HG03439 (cell line): ENCODE results near the gene HSPBP1.
"Not testable (repeated sequence)": the region's sequence is repeated elsewhere in the genome, so short reads cannot be mapped to it uniquely, and the experiment has no call there.

Experiments
- ATAC-seq: cut with Tn5 transposase; IDR thresholded peaks from one replicate; pipeline ENCODE4 v1.9.1; 2021; ENCODE audit warnings: mild to moderate bottlenecking, moderate library complexity; ENCODE audit not compliant: unreplicated experiment

Gene HSPBP1

DNA sequence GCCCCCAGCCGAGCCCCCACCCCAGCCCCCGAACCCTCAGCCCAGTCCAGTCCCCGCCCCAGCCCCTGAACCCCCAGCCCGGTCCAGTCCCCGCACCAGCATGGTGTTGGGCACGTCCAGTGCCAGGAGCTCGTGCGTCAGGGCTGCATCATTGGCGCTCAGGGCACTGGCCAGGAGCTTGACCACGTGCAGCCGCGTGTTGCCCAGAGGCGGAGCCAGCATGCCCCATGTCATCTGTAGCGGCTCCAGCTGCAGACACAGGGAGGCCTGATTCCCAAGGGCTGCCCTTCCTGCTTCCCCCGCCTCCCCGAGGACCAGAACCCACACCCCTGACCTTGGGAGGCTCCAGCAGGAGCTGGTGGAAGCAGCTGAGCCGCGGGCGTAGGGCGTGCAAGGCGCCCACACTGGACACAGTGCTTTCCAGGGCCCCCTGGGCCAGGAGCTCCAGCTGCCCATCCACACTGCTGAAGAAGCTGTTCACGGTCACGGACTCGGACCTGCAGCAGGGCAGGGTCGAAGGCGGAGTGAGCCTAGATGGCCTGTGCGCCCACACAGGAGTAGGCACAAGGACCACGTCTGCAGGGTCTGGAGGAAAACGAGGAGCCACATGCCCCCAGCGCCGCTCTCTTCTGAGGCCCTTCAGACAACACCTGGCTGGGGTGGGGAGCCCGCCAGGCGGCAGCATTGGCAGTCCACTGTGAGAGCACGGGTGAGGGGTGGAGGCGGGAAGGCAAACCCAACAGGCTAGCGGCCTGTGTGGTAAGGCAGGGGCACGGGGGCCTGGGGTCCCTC lies 38.6 kb downstream of the HSPBP1 start:
- no peak for ATAC-seq

DNA sequence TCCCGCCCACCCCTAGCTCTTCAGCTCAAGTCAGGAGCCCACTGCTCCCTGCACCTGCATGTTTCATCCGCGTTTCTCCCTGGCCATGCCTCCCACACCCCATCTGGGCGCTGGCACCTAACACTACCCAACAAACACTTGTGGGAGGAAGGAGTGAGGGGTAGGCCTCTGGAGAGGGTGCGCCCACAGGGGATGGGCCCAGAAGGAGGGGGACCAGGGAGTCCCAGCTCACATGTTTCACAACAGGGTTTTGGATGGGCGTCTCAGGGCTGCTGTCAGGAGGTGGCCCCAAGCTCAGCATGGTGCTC lies 39.2 kb downstream of the HSPBP1 start:
- no peak for ATAC-seq

DNA sequence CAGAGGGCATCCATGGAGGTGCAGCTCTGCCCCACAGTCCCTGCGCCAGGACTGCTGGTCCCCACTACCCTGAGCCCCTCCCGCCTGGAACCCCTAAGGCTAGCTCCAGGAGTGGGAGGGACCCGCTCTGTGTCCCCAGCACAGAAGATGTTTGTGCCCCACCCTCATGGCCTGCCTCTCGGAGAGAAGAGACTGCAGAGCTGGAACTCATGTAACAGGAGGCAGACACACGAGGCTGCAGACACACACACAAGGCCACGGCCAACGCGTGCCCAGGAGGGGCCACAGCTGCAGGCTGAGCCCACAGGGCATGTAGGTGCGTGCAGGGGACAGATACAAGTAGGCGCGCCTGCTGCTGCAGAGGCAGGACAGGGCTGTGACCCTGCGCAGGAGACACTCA lies 40.9 kb downstream of the HSPBP1 start:
- no peak for ATAC-seq

DNA sequence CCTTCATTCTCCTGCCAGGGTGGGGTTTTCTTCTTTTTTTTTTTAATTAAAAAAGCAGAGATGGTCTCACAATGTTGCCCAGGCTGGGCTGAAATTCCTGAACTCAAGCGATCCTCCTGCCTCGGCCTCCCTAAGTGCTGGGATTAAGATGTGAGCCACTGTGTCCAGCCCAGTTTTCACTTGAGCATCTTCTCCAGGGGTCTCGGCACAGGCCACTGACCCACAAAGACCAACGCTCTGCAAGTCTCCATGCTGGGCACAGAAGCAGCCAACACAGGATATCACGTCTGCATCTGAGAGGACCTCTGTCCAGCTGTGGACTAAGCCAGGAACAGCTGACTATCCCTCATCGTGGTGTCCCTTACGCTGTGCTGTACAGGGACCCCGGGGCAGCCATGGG lies 41.9 kb downstream of the HSPBP1 start:
- ATAC-seq, result no peak

DNA sequence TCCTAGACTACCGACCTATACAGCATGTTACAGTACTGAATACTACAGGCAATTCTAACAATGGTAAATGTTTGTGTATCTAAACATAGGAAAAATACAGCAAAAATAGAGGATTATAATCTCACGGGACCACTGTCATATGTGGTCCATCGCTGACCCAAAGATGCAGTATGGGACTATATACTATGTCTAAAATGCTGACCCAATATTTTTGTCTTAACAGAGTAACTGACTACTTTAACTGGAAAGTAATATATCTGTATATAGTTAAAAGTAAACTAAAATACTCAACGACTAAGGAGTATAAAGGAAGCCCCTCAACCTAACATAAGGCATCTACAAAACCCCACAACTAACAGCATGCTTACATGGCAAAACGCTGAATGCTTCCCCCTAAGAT lies 46.9 kb downstream of the HSPBP1 start:
- ATAC-seq, result no peak

DNA sequence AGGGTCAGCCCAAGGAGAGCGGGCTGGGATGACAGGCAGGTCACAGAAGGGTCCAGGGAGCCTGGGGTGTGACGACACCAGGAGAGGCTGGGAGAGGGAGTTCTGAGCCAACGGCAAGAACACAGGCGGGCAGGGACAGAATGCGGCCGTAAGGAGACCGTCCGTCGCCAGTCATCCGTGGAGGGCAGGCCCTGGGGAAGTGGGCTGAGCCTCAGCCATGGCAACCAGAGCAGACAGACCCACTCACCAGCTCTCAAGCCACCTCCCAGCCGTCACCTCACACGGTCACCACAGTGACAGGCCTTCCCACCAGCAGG lies 47.7 kb downstream of the HSPBP1 start:
- no peak for ATAC-seq

DNA sequence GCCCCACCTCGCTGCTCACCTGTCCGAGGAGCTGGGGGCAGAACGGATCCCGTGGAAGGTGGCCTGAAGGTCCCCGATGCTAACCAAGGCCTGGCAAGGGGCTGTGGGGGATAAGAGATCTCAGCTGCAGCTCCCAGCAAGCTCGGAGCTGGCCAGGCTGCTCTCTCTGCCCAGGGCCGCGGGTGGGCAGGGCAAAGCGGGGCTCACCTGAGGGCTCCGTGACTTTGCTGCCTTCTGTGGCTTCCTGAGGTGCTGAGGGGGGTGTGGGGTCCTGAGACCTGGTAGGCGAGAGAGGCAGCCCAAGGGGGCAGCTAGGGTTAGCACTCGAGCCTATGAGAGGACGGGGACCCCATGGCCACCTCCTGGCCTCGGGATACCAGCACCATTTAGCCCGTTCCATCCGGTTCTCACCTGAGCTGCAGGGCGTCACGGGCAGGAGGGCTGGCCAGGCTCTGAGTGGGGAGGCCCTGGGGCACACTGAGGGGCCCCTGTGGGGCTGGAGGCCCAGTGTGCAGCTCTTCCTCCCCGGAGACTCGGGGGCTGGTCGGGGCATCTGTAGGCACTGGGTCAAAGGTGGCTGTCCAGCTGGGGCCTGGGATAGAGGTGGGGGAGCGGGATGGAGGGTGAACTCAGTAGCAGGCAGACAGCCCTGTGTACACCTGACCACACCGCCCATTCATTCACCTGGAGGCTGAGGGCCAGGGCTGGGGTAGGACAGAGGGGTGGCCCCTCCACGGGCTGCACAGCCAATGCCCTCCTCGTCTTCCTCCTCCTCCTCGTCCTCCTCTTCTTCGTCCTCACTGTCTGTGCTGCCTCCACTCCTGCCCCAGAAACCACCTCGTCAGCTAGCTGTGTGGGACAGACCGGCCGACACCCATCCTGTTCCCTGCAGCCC lies 48.3 kb downstream of the HSPBP1 start:
- no peak for ATAC-seq

DNA sequence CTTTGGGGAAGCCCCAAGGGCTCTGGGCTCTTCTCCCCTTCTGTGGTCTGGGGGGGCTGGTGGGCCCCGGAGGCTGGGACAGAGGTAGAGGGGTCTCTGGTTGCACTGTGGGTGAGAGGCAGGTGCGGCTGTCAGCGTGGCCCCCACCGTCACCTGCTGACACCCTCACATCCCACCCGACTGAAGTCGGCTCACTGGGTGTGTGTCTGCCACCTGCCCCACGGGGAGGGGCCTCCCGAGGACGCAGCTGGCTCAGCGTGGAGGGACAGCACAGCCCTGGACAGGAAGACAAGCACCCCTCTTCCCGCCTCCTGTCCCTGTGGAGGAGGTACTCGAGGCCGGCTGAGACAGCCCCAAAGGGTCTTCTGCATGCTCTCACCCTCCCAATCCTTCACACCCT lies 49.1 kb downstream of the HSPBP1 start:
- no peak for ATAC-seq

DNA sequence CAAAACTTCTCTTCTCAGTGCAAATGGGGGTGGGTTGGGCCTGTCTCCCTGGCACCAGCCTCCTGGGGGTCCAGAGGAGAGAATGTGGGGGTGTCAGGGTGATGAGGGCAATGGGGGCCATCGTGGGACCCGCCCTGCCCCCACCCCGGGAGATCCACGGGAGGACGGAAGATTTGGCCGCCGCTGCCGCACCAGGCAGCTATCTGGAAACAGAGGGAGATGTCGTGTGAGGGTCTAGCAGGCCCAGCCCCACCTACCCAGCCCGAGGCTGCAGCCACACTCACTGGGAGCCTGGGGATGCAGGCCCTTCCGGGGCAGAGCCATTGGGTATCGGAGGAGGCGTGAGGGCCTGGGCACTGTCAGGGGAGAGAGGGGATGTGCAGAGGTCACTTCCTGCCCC lies 49.6 kb downstream of the HSPBP1 start:
- no peak for ATAC-seq

DNA sequence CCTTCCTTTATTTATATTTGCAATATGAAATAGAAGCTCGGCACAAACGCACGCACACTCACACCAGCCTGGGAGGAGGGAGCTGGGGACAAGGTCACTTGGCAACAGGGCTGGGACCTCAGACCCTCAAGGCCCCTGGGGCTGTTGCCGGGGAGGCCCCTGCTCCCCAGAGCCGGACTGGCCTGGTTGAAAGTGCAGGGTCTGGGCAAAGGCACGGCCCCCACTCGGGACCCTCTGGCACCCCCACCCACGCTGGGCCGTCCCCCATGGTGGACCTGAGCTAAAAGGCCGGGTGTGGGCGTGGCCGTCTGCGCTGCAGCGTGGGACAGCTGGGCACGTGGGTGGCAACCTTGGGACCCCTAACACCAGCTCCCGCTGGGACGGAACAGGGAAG lies 50.1 kb downstream of the HSPBP1 start:
- no peak for ATAC-seq

DNA sequence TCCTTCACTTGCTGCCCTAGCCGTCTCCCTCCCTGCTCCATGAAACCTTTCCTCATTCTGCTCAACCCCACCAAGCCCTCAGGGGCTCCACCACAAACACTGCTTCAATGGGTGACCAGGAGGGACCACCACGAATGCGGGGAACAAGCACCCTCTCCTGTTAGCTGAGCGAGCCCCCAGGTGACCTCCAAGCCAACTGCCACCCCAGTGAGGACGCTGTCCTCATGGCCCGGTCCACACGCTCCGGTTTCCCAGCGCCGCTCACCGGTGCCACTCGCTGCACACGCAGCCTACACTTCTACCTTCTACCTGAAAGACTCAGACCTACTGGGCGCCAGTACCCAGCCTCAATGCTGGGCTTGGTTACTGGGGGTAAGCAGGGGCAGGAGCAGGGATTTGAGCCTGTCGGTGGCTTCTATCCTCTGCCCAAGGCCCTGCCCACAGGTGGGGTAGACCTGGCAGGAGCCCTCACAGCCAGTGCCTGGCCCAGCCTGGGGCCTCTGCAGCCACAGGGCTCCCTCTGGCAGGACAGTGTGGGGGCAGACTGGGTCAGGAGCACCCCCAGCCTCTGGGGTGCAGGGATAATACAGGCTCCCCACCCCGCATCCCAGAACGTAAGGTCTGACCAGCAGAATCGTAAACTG lies 50.6 kb downstream of the HSPBP1 start:
- no peak for ATAC-seq

DNA sequence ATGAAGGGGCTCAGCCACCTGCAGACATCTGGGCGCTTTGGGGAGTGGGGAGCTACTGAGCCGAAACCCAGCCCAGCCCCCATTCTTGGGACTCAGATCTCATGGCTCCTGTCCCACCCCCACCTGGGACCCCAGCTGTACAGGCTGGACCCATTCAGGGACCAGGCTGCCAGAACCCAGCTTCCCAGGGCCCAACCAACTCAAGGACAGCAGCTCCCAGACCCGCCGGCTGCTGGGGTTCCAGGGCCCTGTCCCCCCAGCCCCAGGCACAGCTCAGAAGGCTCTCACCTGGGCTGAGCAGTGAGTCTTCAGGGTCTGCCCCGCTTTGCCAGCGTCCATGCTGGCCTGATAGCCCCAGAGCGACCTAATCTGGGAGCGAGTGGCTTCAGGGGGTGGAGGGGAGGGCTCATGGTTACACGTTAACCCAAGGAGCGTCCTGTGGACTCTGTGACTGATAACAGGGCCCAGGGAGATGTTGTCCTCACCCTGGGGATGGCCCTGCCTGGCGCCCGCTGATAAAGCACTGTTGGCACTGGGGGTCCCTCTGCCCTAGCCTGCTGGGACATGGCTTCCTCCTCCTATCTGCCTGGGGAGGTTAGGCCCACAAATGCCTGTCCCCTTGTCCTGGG lies 51.4 kb downstream of the HSPBP1 start, which contains the start of gene TMEM86B:
TMEM86B (minus strand) TSS at position 361 of the 629 bp plus-strand sequence; CDS start at position 339, 22 bp downstream.
- no peak for ATAC-seq

DNA sequence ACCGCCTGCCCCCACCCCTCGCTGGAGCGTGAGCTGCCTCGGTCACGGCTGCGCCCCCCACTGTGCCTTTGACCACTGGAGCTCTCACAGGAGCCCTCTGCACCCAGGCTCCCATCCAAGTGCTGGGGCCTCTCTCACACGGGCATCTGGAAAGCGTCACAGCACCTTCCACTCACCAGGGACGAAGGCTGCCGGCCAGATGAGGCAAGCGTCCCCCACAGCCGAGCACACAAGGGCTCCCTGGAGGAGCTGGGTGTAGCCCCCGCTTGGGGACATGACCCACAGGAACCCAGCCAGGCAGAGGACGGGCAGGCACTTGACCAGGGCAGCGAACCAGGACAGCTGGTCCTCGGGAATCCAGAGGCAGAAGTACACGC lies 51.9 kb downstream of the HSPBP1 start:
- no peak for ATAC-seq

DNA sequence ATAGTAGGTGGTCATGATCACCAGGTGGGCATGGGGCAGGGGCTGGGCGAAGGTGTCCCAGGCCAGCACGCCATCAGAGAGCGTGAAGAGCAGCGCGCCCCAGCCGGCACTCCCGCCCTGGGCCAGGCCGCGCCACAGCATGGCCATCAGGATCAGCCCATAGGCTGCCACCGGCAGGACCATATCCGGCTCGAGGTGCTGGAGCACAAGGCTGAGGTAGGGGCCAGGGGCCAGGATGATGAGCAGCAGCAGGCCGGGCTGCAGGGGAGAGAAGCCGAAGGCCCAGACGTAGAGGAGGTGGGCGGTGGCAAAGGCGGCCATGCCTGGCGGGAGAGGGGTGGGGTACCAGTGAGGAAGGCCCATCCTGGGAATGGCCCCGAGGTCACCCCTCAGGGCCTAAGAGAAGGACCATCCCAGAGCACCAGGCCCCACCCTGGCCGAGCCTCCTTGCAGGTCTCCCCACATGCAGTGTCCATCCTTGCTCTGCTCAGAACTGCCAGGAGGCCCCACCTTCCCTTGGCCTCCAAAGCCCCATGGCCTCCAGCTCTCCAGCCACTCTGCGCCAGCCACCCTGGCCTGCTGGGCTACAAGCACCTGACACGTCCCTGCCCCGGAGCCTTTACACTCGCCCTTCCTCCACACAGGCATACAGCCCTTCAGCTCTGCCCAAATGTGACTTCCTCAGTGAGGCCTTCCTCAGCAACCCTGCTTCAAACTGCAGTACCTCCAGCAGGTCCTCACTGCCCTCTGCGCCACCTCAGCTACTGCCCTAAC lies 52.5 kb downstream of the HSPBP1 start:
- ATAC-seq, result no peak

DNA sequence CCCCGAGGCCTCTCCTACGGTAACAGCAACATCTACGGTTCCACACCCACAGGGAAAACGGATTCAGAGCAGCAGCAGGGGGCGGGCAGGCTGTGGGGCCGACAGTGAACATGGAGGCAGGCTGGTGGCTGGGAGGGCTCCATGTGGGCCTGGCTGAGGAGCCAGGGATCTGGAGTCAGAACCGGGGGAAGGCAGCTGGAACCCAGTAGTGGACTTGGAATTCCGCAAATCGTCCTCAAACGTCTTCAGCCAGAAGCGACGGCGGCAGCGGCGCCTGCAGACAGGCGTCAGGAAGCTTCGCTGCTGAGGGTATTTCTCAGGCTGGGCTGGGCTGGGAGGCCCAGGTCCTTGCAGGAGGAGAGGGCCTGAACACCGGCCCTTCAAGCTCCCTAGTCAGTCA lies 53.1 kb downstream of the HSPBP1 start:
- ATAC-seq, result no peak

DNA sequence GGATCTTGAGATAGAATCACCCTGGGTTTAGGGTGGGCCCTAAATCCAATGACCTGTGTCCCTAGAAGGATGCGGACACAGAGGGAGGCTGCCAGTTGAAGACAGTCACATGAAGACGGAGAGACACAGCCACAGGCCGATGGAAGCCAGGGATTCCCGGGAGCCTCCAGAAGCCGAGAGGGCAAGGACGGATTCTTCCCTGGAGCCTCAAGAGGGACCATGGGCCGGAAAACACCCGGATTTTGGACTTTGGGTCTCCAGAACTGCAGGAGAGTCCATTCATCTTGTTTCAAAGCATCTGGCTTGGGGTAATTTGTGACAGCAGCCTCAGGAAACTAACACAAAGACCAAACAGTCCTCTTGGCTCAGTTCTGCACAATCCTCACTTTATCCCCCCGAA lies 53.6 kb downstream of the HSPBP1 start:
- ATAC-seq, result no peak

DNA sequence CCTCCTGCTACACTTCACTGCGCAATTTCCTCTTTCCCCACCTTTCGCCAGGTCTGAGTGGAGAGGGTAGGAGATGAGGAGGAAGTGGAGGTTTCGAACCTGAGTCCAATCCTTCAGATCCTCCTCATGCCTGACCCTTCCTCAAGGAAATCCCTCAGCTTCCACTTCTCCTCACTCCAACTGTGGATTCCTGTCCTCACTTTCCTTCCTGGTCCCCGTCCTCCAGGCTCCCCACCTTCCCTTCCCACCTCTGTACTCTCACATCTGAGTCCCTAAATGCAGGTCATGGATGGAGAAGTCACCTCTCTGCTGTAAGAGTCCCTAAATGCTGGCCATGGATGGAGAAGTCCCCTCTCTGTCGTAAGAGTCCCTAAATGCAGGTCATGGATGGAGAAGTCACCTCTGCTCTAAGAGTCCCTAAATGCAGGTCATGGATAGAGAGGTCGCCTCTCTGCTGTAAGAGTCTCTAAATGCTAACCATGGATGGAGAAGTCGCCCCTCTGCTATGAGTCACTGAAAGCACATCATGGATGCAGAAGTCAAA lies 54.4 kb downstream of the HSPBP1 start:
- no peak for ATAC-seq

DNA sequence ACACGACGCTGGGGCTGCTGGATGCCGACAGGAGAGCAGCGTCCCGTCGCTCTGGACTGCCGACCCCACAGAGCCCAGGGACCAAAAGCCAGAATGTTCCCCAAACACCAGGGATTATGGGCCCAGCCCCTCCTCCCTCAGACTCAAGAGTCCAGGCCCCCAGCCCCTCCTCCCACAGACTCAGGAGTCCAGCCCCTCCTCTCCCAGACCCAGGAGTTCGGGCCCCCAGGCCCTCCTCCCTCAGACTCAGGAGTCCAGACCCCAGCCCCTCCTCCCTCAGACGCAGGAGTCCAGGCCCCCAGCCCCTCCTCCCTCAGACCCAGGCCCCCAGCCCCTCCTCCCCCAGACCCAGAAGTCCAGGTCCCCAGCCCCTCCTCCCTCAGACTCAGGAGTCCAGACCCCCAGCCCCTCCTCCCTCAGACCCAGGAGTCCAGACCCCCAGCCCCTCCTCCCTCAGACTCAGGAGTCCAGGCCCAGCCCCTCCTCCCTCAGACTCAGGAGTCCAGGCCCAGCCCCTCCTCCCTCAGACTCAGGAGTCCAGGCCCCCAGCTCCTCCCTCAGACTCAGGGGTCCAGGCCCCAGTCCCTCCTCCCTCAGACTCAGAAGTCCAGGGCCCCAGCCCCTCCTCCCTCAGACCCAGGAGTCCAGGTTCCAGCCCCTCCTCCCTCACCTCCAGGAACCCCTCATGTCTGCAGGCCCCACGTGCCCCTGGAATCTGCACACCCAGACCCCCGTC lies 55.1 kb downstream of the HSPBP1 start:
- ATAC-seq, result not testable (repeated sequence)

DNA sequence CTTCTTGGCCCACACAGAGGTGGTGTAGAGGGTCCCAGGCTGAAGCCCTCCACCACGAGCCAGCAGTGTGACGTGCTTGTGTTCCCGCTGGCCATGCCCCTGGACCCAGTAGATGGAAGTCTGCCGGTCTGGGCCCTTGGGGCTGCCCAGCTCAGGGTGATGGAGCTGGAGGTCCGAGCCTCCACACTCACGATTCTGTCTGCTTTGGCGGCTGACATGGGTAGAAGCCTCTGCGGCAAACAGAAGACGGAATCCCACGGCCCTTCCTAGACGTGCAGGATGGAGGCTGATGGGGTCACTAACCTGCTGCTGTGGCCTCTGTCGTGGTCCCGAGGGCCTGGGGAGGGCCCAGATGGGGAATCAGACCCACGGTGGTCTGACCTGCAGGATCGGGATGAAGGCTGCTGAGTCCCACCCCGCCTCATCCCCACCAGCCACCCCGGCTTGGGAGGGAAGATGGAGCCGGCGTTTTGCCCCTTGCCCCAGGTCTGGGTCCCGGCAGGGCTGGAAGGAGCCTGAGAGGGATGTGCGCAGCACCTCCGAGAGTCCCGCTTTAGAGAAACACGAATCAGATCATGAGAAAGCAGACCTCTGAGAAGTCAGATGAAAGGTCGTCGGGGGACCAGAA lies 55.8 kb downstream of the HSPBP1 start:
- ATAC-seq, result no peak
